ENCODE data around the gene FGD6.

DNA sequence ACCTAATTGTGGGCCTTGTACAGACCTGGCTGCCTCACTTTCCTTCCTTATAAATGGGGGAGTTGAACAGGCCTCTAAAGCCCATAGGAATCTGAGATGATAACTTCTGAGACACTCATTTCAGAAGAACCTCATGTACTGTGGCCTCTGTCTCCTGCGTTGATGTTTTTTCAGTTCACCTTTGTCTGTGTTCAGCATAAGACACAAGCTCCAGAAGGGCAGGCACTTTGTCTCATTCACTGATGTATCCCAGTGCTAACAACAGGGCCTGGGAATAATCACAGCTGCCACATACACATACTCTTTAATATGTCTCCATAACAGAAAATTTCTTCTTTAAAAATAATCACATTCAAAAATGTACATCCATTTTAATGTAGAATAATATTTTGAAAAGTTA is 3.3 kb downstream of the FGD6 start:
- TF ChIP-seq EZH2 (IDR thresholded peaks at IDR 0.05; ENCODE audit: insufficient read depth, poor library complexity, severe bottlenecking) (no peak), EZH2phosphoT487 (IDR thresholded peaks at IDR 0.05; ENCODE audit: insufficient read depth, low read depth) (no peak)
